Measurements from ENCODE around the gene ISLR. TPM values are rescaled to one million over a fixed set of nuclear protein-coding genes. Genes with fewer than 3 reads are reported as not detected.

ISLR gene
- total and polyA plus RNA-seq, 10 donors, result 13.4 to 69.4 (median 24.0) TPM

GRCh38 chr15:74209997-74210671 lies 36.6 kb downstream of the ISLR start:
- TF ChIP-seq CTCF (IDR thresholded peaks at IDR 0.05 in 8 of 11, conservative IDR thresholded peaks at IDR 0.05 in 3 of 11) (no peak), POLR2A (IDR thresholded peaks at IDR 0.05) (no peak), POLR2AphosphoS5 (IDR thresholded peaks at IDR 0.05) (no peak)
- H3K27ac ChIP-seq, result no peak overlapping the region
- no peak overlapping the region for H3K4me3 ChIP-seq
- no peaks in the 10 kb centered on the region for H3K36me3 ChIP-seq
- H3K9me3 ChIP-seq, result no peaks in the 10 kb centered on the region
- peaks cover 0 to 24% (median 0%) of the 10 kb centered on the region in 7 donors for H3K27me3 ChIP-seq (replicated peaks in 1 of 7)
- intact Hi-C loops (cut with DNase I; ENCODE audit: low total_unique reads), result no loop called here
- peaks cover 0 to 39% (median 4%) of the 10 kb centered on the region in 6 donors for H3K4me1 ChIP-seq
- no peak for DNase-seq
- 42 to 70% (median 51%) methylated on average over 4 of the region's 4 CpGs for WGBS, 5 donors

GRCh38 chr15:74210729-74211128 lies 37.2 kb downstream of the ISLR start:
- no peaks in the 10 kb centered on the region for H3K9me3 ChIP-seq
- intact Hi-C loops (cut with DNase I; ENCODE audit: low total_unique reads), result no loop called here
- H3K27me3 ChIP-seq (replicated peaks in 1 of 7), result peaks cover 0 to 24% (median 0%) of the 10 kb centered on the region in 7 donors
- TF ChIP-seq POLR2AphosphoS5 (IDR thresholded peaks at IDR 0.05) (no peak), CTCF (IDR thresholded peaks at IDR 0.05 in 8 of 11, conservative IDR thresholded peaks at IDR 0.05 in 3 of 11) (no peak), POLR2A (IDR thresholded peaks at IDR 0.05) (no peak)
- H3K36me3 ChIP-seq, result no peaks in the 10 kb centered on the region
- no peak overlapping the region for H3K27ac ChIP-seq
- DNase-seq, result no peak
- peaks cover 0 to 33% (median 1%) of the 10 kb centered on the region in 6 donors for H3K4me1 ChIP-seq
- H3K4me3 ChIP-seq, result no peak overlapping the region

- H3K27ac ChIP-seq, result no peak overlapping the region
- DNase-seq, result no peak
- intact Hi-C loops (cut with DNase I; ENCODE audit: low total_unique reads), result no loop called here
- peaks cover 0 to 26% (median 1%) of the 10 kb centered on the region in 6 donors for H3K4me1 ChIP-seq
- no peaks in the 10 kb centered on the region for H3K36me3 ChIP-seq
- 88 to 100% (median 91%) methylated on average over 1 of the region's 1 CpG for WGBS, 5 donors
- no peak for TF ChIP-seq POLR2A (IDR thresholded peaks at IDR 0.05)
- no peak for TF ChIP-seq POLR2AphosphoS5 (IDR thresholded peaks at IDR 0.05)
- TF ChIP-seq CTCF (IDR thresholded peaks at IDR 0.05 in 8 of 11, conservative IDR thresholded peaks at IDR 0.05 in 3 of 11), result no peak
- no peak overlapping the region for H3K4me3 ChIP-seq
- H3K9me3 ChIP-seq, result no peaks in the 10 kb centered on the region
- H3K27me3 ChIP-seq (replicated peaks in 1 of 7), result peaks cover 0 to 29% (median 0%) of the 10 kb centered on the region in 7 donors
Observed at GRCh38 chr15:74211656-74212055, 38.1 kb downstream of the ISLR start.

- H3K36me3 ChIP-seq, result no peaks in the 10 kb centered on the region
- H3K9me3 ChIP-seq, result no peaks in the 10 kb centered on the region
- intact Hi-C loops (cut with DNase I; ENCODE audit: low total_unique reads), result no loop called here
- no peak overlapping the region for H3K4me3 ChIP-seq
- H3K4me1 ChIP-seq, result peaks cover 0 to 18% (median 1%) of the 10 kb centered on the region in 6 donors
- H3K27me3 ChIP-seq (replicated peaks in 1 of 7), result peaks cover 0 to 29% (median 0%) of the 10 kb centered on the region in 7 donors
- WGBS, 5 donors, result 80 to 87% (median 81%) methylated on average over 9 of the region's 9 CpGs
- no peak for DNase-seq
- no peak overlapping the region for H3K27ac ChIP-seq
- TF ChIP-seq CTCF (IDR thresholded peaks at IDR 0.05 in 8 of 11, conservative IDR thresholded peaks at IDR 0.05 in 3 of 11) (no peak), POLR2A (IDR thresholded peaks at IDR 0.05) (no peak), POLR2AphosphoS5 (IDR thresholded peaks at IDR 0.05) (no peak)
Observed at GRCh38 chr15:74212494-74212893, 39.0 kb downstream of the ISLR start.
